ENCODE results near the gene SLC8A1. TPM values are rescaled to one million over a fixed set of nuclear protein-coding genes. Genes with fewer than 3 reads are reported as not detected.

Gene SLC8A1
- total and polyA plus RNA-seq, 2 experiments from 2014 or later, result 103 to 682 TPM

DNA sequence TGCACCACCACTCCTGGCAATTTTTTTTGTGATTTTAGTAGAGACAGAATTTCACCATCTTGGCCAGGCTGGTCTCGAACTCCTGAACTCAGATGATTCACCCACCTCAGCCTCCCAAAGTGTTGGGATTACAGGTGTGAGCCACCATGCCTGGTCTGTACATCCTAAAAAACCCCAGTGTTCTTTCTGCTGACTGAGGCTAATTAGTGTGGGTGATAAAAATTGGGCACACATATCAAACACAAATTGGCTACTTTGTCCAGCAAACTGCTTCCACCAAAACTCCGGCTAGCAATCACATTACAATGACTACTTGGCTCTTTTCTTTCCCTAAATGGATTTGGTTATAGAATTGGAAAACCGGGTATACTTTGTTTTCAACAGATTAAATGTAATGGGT, 153.9 kb downstream of the SLC8A1 start:
- no peaks in the 10 kb centered on the region for H3K9me3 ChIP-seq (ENCODE audit: low read depth)
- TF ChIP-seq, protein P1, sequence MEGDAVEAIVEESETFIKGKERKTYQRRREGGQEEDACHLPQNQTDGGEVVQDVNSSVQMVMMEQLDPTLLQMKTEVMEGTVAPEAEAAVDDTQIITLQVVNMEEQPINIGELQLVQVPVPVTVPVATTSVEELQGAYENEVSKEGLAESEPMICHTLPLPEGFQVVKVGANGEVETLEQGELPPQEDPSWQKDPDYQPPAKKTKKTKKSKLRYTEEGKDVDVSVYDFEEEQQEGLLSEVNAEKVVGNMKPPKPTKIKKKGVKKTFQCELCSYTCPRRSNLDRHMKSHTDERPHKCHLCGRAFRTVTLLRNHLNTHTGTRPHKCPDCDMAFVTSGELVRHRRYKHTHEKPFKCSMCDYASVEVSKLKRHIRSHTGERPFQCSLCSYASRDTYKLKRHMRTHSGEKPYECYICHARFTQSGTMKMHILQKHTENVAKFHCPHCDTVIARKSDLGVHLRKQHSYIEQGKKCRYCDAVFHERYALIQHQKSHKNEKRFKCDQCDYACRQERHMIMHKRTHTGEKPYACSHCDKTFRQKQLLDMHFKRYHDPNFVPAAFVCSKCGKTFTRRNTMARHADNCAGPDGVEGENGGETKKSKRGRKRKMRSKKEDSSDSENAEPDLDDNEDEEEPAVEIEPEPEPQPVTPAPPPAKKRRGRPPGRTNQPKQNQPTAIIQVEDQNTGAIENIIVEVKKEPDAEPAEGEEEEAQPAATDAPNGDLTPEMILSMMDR (IDR thresholded peaks at IDR 0.05; ENCODE audit: low read depth, low read length), result no peak
- peaks cover 3% of the 10 kb centered on the region for H3K36me3 ChIP-seq

DNA sequence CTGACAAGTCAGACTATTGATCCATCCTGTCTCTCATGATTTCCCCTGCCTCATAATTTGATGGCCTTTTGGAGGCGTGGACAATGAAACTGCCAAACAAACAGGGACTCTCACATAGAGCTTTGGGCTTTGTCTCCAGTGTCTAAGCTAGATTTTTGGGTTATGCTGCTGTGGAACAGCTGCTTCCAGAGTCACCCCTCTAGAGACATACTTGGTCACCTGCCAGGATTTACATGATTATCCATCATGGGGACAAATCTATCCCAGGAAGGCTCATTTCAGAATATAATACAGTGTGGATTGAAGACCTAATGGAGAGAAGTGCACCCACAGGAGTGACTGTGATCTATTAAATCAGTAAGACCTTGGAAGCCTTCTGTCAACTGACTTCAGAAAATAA, 159.6 kb downstream of the SLC8A1 start:
- no peaks in the 10 kb centered on the region for H3K9me3 ChIP-seq (ENCODE audit: low read depth)
- H3K27ac ChIP-seq, result peak overlapping the region; percentile 47
- DNase-seq (ENCODE audit: low read depth in 1 of 2, low spot score in 1 of 2), result no peak
- no peak overlapping the region for H3K4me3 ChIP-seq
- TF ChIP-seq, protein P1 (IDR thresholded peaks at IDR 0.05; ENCODE audit: low read depth, low read length), result no peak
- H3K27me3 ChIP-seq, result no peaks in the 10 kb centered on the region
- no peaks in the 10 kb centered on the region for H3K36me3 ChIP-seq
- H3K4me1 ChIP-seq (ENCODE audit: low read depth), result no peaks in the 10 kb centered on the region

More for the DNA sequence above, 153.9 kb downstream of the SLC8A1 start:
- Histone ChIP-seq H3K27ac (no peak overlapping the region), H3K4me1 (ENCODE audit: low read depth) (peaks cover 9% of the 10 kb centered on the region), H3K27me3 (no peaks in the 10 kb centered on the region), H3K4me3 (no peak overlapping the region)
- no peak for DNase-seq (ENCODE audit: low read depth in 1 of 2, low spot score in 1 of 2)

DNA sequence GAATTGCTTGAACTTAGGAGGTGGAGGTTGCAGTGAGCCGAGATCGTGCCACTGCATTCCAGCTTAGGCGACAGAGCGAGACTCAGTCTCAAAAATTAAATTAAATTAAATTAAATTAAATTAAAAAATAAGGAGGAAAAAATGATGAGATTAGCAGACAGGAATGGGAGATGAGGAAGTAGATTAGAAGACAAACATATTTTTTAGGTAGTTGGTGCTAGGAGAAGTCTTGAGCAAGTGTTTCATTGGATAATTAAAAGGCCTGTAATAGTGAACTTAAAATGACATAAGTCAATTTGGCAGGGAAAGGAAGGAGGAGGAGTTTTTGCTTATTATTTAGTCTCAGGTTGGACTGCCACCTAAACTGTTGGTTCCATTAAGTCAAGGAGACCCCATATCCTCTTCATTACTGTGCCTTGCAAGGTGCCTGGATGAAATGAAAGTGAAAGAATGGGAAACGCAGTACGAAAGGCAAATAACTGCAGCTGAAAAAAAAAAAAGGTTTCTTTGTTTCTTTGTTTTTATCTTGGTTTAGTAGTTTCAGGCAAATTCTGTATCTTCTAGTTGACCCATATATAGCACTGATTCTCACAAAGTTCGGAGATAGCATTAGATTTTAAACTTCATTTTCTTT, 162.0 kb downstream of the SLC8A1 start:
- H3K4me3 ChIP-seq, result no peak overlapping the region
- H3K36me3 ChIP-seq, result no peaks in the 10 kb centered on the region
- no peak for DNase-seq (ENCODE audit: low read depth in 1 of 2, low spot score in 1 of 2)
- H3K4me1 ChIP-seq (ENCODE audit: low read depth), result peaks cover 23% of the 10 kb centered on the region
- H3K9me3 ChIP-seq (ENCODE audit: low read depth), result no peaks in the 10 kb centered on the region
- TF ChIP-seq, protein P1 (IDR thresholded peaks at IDR 0.05; ENCODE audit: low read depth, low read length), result no peak
- peak overlapping the region; percentile 35 for H3K27ac ChIP-seq
- H3K27me3 ChIP-seq, result no peaks in the 10 kb centered on the region

DNA sequence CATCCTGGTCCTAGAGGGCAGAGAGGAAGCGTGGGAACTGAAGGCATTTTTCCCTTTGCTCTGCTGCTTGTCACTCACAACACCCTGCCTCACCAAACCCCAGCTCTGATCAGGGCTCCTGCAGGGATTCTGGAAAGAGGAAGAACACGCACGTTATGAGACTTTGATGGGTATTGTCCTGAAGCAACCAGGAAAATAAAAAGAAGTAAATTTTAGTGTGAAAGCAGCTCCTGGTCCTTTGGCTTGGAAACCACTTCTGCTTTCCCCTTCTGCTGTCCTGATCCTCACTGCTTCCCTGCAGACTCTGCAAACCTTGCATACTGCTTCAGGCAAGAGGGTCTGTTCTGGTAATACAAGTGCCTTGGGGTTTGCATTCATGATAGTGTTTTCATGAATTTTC, 164.1 kb downstream of the SLC8A1 start:
- Histone ChIP-seq H3K4me1 (ENCODE audit: low read depth) (peaks cover 45% of the 10 kb centered on the region), H3K4me3 (no peak overlapping the region), H3K27ac (peak overlapping the region; percentile 49), H3K9me3 (ENCODE audit: low read depth) (no peaks in the 10 kb centered on the region), H3K36me3 (no peaks in the 10 kb centered on the region), H3K27me3 (no peaks in the 10 kb centered on the region)
- TF ChIP-seq, protein P1 (IDR thresholded peaks at IDR 0.05; ENCODE audit: low read depth, low read length), result no peak
- DNase-seq (ENCODE audit: low read depth in 1 of 2, low spot score in 1 of 2), result no peak

DNA sequence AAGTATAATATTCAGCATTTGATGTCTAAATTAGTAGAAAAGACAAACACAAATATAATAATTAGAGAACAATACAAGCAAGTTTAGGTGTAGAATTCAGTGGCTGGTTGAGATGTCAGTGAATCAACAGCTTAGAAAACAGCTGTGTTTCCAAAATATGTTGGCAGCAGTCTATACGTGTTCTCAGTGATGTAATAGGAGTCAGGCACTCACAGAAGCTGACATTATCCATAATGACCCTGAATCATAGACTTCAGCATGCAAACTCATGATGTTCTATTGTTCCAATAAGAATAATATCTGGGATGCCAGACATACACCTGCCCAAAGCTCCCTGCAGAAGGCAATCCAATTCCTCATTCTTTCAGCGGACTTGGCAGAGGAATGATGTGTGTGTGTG, 164.7 kb downstream of the SLC8A1 start:
- Histone ChIP-seq H3K27me3 (no peaks in the 10 kb centered on the region), H3K9me3 (ENCODE audit: low read depth) (no peaks in the 10 kb centered on the region), H3K36me3 (no peaks in the 10 kb centered on the region), H3K27ac (peak overlapping the region; percentile 40), H3K4me3 (no peak overlapping the region), H3K4me1 (ENCODE audit: low read depth) (peaks cover 50% of the 10 kb centered on the region)
- TF ChIP-seq, protein P1 (IDR thresholded peaks at IDR 0.05; ENCODE audit: low read depth, low read length), result no peak
- DNase-seq (ENCODE audit: low read depth in 1 of 2, low spot score in 1 of 2), result no peak
